ENCODE data around the gene PSMD7. TPM values are rescaled to one million over a fixed set of nuclear protein-coding genes. Genes with fewer than 3 reads are reported as not detected.

The PSMD7 gene
- total and polyA plus RNA-seq, 10 of the 15 experiments (the other 5 are each of a cell fraction or from before 2014, with no cell fraction given), result 64.3 to 199 (median 100) TPM

- BruUV-seq (replicated peaks), result no TSS peak
- FAIRE-seq (no peak), DNase-seq (ENCODE audit: low read depth, low spot score) (no peak), ATAC-seq (no peak)
- H3K79me2 ChIP-seq (ENCODE audit: control insufficient read depth, insufficient read depth, low read length), result no peaks in the 10 kb centered on the region
- no peak overlapping the region for H3K4me3 ChIP-seq
- 54% methylated on average over 7 of the region's 7 CpGs for WGBS (ENCODE audit: insufficient coverage, insufficient replicate concordance, low lambda C conversion rate, missing lambda C conversion rate)
- H3K4me2 ChIP-seq (ENCODE audit: control insufficient read depth, insufficient read depth), result no peak overlapping the region
- no peaks in the 10 kb centered on the region for H3K9me3 ChIP-seq (replicated peaks; ENCODE audit: control insufficient read depth, insufficient read depth, low read length)
- no peaks in the 10 kb centered on the region; a peak in 1 of 4 replicates for H3K36me3 ChIP-seq (ENCODE audit: control insufficient read depth in 2 of 2, insufficient read depth in 2 of 2, low read length in 1 of 2)
- no peaks in the 10 kb centered on the region for H3K27me3 ChIP-seq (replicated peaks in 1 of 2; ENCODE audit: control insufficient read depth in 2 of 2, insufficient read depth in 2 of 2, low read length in 1 of 2)
- ChIA-PET RAD21 (ENCODE audit: unreplicated experiment) (interaction anchor here (0.6 to 3.2 kb wide), 3 partner anchors 212 to 241 kb away, joined by 3 to 20 read pairs (median 4); no protein-coding TSS in a partner anchor), SMC1A (ENCODE audit: uncharacterized antibody, unreplicated experiment) (interaction anchor here (0.6 to 1.4 kb wide), 6 partner anchors 17 to 1673 kb away, joined by 3 to 5 read pairs (median 3); no protein-coding TSS in a partner anchor), POLR2A (interaction anchor here (0.7 kb wide), 1 partner anchor 8 kb away, joined by 3 read pairs; no protein-coding TSS in a partner anchor), CTCF (interaction anchor here (0.7 to 3.2 kb wide), 13 partner anchors 17 to 1617 kb away, joined by 3 to 18 read pairs (median 4); no protein-coding TSS in a partner anchor)
- H4K20me1 ChIP-seq (ENCODE audit: control insufficient read depth, insufficient read depth), result no peaks in the 10 kb centered on the region
- H3K27ac ChIP-seq (ENCODE audit: control insufficient read depth, insufficient read depth), result no peak overlapping the region
- no peak overlapping the region for H3K9ac ChIP-seq (ENCODE audit: control insufficient read depth, insufficient read depth, low read length)
- H3K4me1 ChIP-seq (ENCODE audit: control insufficient read depth, insufficient read depth, low read length), result no peaks in the 10 kb centered on the region
- in situ Hi-C loops (cut with MboI), result no loop called here
- intact Hi-C loops (cut with micrococcal nuclease; ENCODE audit: unreplicated experiment), result loop anchor here (10.0 kb wide), 1 partner anchor 211 kb away; no protein-coding TSS in a partner anchor
- no peak overlapping the region for H2AFZ ChIP-seq (ENCODE audit: control insufficient read depth, low read depth, low read length)
- TF ChIP-seq EED (IDR thresholded peaks at IDR 0.05; ENCODE audit: low read depth) (no peak), YY1 (IDR thresholded peaks at IDR 0.05; ENCODE audit: low read depth, low read length) (no peak), ZBTB4 (CRISPR knock-in tag; IDR thresholded peaks at IDR 0.05) (no peak), CEBPZ (IDR thresholded peaks at IDR 0.05; ENCODE audit: low read depth, low read length) (no peak), MLLT1 (IDR thresholded peaks at IDR 0.05) (no peak), PAX5 (IDR thresholded peaks at IDR 0.05; ENCODE audit: borderline replicate concordance, low read depth, low read length) (no peak), NKRF (conservative IDR thresholded peaks at IDR 0.05) (no peak), TARDBP (IDR thresholded peaks at IDR 0.05; ENCODE audit: borderline replicate concordance) (no peak), RBBP5 (conservative IDR thresholded peaks at IDR 0.05) (no peak), ZBTB11 (CRISPR knock-in tag; IDR thresholded peaks at IDR 0.05) (no peak)
Measured at GRCh38 chr16:74275711-74276110, 20.9 kb upstream of the PSMD7 start.
